ENCODE data around the gene YTHDC1.
"Not testable (repeated sequence)": the region's sequence is repeated elsewhere in the genome, so short reads cannot be mapped to it uniquely, and the experiment has no call there.

YTHDC1 gene

DNA sequence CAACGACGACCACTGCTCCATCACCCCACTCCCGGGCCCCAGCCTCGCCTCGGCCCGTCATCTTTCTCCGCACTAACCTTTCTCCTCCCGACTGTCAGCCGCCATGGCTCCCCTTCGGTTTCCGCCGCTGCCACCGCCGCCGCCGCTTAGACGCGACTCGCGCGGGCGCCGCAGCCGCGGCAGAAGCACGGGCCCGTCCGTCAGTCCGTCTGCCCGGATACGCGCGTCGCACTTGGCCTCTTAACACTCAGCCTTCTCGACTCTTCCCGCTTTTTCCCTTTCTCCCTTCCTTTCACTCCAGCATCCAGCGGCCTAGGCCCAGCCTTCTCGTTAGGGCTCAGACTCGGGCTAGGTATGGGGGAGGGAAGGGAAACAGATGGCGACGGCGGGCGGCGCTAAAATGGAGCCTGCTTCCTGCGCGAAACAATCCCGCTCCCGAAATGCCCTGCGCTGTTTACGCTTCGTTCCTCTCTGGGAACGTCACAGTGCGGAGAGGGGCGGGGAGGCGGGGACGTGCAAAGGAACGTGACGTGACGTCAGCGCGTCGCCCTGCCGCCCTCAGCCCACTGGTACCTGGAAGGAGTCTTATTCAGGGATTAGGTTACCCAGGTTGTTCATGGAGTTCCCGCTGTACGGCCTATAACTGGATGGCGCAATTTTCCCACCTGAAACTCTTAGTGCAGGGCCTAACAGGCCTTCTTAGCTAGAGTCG is at the start of gene YTHDC1:
YTHDC1 (minus strand) TSS at position 442 of the 712 bp plus-strand sequence; CDS start at position 105, 337 bp downstream.
- peak; percentile 86 for DNase-seq

DNA sequence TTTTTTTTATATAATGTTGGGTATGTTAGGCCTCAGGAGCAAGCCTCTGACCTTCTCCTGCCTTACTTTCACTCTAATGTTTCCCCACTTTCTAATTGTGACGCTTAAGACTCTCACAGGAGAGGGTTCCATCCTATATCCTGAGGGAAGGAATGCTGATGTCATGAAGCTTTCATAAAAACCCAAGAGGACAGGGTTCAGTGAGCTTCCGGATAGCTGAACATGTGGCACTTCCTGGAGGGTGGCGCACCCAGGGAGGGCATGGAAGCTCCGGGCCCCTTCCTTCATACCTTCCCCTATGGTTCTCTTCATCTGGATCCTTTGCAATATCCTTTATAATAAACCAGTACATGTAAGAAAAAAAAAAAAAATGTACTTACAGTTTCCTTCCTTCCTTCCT is 49.4 kb upstream of the YTHDC1 start:
- no peak for DNase-seq

DNA sequence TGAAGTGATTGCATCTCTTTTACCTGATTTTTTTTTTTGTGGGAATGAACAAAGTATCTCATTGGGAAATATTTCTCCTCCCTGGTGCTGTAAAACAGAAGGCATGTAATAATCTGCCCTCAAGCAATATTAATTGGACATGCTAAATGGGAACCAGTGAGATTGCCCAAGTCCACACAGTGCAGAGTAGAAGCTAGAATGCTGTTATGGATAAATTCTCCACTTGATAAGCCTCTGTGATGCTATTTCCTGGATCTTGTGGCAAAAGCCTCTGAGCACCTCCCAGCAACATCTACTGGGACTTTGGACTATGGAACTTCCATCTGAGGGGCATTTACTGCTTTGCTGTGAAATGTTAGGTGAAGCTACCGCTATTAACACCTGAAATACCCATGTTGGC is 46.9 kb upstream of the YTHDC1 start:
- no peak for DNase-seq

DNA sequence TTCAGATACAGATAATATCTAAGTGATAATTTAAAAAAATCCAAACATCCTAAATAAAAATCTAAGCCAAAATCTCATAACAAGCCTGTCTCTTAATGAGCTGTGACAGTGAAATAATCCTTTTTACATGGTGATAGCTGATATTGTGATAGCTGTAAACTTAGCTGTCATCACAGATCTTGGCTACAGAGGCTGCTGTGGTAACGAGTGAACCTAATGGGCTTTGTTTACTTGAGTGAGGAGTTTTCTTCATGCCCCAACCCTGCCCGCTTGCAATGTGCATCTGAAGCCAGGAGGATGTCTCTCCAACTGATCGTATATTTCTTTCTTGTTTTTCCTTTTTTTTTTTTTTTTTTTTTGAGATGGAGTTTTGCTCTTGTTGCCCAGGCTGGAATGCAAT is 41.5 kb upstream of the YTHDC1 start:
- DNase-seq = no peak

DNA sequence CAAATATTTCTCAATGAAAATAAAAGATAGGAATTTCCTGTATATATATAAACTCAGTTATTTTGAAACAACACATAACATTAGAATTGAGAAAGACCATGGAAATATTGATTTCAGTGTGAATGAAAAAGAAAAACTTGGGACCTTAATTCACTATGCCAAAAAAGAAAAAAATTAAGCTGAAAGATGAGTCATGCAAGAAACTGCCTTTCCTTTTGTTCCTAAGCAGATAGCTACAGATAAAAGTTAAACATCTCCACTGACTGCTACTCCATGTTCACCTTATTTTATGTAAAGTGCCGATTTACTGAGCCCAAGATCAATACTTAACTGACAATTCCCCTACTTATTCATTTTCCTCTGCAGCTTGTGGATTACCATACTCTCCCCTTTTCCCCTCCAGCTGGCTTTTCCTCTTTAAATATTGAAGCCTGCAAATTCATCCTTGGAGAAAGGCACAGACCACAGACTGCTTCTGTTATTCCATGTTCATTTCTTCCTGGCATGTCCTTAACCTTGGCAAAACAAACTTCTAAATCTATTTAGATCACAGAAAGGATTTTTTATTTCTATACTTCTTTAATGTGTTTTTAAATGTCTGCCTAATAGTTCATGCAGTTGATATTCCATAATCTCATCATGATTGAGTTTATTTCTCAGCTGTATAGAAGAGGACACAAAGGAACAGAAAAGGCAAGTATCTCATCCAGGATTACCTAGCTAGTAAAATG is 40.5 kb upstream of the YTHDC1 start:
- DNase-seq = no peak

DNA sequence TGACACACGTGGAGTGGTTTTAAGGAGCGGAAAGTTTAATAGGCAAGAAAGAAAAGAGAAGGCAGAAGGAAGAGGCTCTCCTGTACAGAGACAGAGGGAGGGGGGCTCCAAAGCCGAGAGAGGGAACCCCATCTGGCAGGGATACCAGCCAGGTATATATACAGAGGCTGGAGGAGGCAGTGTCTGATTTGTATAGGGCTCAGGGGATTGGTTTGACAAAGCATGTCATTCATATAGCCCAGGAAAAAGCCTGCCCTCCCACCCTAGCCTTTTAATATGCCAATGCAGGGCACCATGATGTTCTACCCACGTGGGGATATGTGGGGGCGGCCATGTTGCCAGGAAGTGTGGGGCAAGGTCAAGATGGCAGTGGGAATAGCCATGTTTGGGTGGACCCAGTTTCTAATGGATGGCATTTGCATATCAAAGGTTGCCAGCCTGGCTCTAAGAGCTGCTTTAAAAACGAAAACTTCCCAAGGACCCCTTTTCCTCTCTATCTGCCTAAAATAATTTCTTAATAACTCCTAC is 39.6 kb upstream of the YTHDC1 start:
- DNase-seq = not testable (repeated sequence)

DNA sequence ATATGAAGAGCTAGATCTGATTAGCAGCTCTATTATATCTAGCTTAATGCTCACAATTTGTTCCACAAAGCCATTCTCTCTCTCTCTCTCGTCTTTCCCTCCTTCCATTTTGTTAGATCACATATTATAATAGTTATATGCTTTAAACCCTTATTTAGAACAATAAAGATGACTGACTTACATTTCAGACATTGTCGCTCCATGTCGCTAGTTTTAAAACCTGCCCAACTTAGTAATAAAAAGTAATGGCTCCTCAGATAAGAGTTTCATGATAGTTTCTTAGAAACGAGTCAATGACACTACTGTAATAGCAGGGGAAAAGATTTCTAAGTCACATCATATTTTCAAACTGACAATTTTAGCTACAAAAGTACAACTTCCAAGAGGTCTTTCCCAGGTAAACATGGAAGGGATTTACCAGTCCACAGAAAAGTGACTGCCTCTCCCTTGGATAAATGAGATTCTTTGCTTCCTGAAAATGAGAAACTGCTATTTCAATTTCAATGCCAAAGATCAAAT is 38.5 kb upstream of the YTHDC1 start:
- DNase-seq = no peak

DNA sequence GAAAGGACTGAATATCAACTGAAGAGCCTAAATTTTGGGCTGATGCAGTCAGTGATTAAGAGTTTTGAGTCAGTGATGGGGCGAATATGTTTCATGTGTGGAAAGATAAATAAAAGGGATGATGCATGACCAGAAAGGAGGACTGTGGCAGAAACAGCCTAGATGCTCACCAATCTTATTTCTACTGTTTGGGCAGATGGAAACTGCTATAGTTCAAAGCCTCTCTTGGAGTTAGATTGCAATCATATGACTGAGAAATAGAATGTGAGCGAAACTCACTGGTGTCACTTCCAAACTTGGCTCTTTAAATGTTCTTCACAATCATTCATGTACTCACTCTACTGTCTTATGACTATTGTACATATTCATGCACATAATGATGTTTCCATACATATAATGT is 35.4 kb upstream of the YTHDC1 start:
- DNase-seq = no peak

DNA sequence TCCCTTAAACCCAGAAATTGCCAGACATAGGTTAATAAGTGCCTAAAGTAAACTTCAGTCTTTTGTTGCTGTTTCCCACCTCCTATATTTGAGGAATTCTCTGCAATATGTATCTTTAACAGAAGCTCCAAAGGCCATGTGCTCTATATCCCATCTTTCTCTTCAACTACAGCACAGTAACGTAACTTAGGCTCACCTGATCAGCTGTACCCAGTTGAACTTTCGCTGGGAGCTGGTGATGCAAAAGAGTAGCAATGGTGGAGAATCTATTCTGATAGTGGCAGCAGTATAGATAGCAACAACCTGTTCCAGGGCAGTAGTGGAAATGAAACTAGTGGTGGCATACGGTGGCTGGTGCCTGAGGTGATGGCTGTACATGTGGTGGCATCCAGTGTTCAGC is 33.2 kb upstream of the YTHDC1 start:
- DNase-seq = no peak

DNA sequence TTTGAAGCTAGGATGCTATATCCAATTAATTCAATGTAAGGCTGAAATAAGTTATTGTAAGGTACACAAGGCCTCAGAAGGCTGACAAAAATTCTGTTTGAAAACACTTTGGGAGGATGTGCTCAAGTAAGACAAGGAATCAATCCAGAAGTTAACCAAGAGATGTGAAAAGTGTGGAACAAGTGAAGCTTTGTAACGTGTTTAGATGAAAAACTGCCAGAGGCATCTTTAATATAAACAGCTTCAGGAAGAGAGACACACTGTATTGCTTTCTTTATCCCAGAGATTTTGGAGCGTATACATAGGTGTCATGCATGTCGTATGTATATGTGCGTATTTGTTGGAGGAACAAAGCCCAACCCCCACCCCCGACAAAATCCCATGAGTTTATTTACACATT is 28.3 kb upstream of the YTHDC1 start:
- DNase-seq = no peak

DNA sequence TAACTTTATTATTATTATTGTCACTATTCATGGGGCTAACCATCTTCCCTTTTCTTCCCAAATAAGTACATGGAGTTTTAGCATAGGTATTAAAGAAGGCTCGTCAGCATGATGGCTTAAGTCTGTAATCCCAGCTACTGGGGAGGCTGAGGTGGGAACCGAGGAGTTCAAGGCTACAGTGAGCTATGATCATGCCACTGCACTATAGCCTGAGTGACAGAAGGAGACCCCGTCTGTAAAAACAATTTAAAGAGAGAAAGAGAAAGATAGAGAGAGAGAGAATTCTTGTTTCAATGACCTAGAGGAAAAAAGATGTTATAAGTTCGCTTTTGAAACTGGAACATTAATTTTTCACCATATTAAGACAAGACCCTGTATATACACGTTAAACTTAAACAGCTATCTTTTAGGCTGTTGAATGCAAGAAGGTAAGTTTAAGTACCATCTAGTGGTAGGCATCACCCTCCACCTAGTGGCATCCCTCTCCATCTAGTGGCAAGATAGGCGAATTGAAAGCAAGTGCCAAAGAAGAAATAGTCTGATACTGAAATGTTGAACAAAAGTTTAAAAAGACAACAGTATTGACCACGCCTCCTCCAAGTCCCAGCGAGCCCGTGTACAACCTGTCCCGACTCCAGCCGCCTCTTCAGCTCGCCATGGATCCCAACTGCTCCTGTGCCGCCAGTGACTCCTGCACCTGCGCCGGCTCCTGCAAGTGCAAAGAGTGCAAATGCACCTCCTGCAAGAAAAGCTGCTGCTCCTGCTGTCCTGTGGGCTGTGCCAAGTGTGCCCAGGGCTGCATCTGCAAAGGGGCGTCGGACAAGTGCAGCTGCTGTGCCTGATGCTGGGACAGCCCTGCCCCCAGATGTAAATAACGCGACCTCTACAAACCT is 26.0 kb upstream of the YTHDC1 start:
- DNase-seq = peak; percentile 29

DNA sequence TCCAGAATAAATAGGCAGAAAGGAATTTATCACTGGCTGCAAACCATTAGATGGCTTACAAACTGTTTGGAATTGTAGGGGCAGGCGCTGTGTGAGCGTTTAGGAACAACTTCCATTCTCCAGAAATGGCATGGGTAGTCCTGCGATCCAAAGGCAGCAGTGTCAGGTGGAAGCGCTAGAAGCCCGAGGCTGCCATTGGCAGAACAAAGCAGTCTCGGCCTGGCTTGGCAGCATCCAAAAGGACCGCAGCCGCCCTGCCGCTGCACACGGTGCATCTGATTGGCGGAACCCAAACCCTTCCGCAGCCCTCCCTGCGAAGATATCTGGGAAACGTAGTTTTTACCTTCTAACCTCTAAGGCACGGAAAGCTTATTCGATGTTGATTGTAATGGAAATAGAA is 23.6 kb upstream of the YTHDC1 start:
- DNase-seq = no peak

DNA sequence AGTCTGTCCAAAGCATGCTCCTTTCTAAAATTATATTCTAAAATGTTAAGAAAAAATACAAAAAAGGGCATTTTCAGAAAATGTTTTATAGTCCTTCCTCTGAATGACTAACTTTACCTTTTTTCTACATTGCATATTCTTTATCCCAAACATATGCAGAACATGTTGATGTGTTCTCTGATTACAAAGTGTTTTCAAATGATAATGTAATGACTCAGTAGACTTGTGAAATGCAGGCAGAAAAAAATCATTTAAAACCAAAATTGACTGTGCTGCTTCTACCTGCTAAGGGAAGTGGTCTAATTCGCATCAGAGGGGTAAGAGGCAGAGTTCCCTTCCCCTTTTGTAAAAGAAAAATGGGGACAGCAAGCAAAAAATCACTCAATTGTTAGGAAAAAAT is 22.7 kb upstream of the YTHDC1 start:
- no peak for DNase-seq

DNA sequence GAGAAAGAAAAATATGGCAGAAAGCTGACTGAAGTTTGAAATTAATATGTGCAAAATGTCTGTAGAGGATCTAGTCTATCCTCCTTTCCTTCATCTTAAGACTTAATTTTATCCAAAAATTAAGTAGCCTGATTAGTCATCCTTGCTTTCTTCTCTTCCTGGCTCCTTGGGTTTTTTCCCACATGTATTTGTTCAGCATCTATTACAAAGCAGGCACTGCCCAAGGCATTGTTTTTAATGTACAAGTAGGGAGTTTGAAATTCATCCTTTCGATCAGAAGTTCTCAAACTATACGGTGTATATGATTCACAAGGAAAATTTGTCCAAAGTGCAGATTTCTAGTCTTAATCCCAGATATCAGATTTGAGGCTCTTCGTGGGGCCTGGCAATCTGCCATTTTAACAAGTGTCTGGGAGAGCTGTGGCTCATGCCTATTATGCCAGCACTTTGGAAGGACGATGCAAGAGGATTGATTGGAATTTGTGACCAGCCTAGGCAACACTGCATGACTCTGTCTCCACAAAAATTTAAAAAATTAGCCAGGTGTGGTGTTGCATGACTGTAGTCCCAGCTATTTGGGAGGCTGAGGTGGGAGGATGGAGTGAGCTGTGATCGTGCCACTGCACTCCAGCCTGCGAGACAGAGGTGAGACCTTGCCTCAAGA is 19.4 kb upstream of the YTHDC1 start:
- no peak for DNase-seq

DNA sequence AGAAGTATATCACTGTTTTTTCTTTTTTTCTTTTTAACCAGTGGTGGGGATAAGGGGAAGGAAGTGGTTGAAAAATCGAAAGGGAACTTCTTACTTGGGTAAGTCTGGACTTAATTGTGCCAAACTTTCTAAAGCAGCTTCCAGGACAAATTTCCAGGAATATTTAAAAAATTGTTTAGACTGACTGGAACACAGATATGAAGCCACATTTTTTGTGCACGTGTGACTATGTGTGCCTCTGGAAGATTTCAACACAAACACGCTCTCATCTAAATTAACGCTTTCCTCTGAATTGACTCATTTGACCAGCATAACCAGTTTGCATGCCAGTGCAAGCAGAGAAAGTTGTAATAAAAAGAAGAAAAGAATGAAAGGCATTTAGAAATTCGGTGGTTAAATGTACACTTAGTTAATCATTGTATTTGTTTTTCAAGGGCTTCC is 18.8 kb upstream of the YTHDC1 start:
- DNase-seq = no peak

DNA sequence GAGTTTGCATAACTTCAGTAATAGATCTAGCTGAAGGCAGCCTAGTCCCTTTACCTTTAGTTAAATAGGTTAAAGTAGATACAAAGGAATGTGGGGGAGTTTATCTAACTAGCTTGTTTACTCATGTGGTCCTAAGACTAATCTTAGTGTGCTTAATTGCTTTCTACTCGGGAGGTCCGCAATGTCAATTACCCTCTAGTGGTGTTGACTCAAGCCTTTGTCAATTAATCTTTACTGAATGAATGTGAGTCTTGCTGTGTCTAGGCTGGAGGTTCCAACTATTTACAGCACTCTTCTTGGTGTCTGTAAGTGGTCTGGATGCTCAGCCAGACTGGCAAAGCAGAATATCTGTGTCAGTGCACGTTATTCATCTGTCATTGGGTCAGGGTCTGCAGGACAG is 17.9 kb upstream of the YTHDC1 start:
- no peak for DNase-seq

DNA sequence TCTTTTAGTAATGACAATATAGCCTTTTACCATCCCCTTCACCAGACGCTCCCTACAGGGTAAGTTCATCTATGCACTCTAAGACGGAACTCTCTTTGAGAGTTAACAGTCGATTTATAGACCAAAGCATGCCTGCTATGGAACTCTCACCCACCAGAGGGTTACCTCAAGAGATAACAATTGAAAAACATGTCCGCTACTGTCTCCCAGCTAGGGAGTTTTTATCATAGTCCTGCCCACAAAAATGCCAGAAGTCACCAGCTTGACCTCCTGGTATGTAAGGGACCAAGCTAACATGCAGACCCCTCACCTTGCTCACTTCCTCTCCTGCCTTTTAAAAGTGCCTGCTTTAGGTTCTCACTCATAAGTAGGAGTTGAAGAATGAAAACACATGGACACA is 16.7 kb upstream of the YTHDC1 start:
- DNase-seq = no peak

DNA sequence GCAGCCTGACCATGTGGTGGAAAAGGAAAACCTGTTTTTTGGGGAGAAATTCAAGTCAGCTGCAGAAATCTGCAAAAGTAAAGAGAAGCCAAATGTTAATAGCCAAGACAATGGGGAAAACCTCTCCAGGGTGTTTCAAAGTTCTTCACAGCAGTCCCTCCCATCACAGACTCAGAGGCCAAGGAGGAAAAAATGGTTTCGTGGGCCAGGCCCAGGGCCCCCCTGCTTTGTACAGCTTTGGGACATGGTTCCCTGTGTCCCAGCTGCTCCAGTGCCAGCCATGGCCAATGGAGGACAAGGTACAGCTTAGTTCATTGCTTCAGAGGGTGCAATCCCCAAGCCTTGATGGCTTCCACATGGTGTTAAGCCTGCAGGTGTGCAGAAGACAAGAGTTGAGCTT is 15.2 kb upstream of the YTHDC1 start:
- no peak for DNase-seq

DNA sequence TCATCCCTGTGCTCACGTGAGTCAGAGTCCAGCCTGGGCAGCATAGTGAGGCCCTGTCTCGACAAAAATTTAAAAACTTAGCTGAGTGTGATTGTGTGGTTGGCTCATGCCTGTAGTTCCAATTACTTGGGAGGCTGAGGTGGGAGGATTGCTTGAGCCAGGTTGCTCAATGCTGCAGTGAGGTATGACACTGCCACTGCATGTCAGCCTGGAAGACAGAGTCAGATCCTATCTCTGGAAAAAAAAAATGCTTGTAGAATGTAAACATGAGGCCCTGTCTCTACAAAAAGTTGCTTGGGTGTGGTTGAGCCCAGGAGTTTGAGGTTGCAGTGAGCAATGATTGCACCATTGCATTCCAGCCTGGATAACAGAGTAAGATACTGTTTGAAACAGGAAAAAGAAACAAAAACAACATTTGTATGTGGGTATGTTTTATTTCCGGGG is 11.3 kb upstream of the YTHDC1 start:
- DNase-seq = no peak

DNA sequence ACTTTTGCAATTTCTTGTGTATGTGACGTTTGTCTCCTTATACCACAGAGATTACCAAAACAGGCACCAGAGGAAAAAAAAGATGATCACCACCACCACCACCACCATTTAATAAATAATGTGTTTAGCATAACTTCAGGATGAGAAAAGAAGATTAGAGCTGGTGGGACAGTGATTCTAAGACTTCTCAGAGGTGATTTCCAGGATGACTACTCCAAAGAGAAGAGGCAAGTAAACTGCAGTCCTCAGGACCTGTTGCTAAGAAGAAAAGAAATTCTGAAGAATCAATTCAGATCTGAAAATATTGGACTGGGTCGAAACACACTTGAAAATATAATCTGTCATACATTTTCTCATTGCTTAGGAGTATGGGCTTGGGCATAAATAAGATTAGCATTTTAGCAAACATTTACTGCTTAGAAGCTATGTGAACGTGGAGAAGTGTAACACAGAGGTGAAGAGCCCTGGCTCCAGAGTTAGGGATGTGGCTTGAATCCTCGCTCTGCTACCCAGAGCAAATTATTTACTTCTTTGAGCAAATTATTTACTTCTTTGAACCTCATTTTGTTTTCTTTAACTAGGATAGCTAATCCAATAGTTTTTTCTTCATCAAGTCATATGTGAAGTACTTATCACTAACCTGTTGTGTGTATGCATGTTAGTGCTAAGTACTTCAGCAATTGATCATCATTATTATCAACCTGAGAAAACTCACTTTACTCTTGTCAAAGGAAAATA is 10.5 kb upstream of the YTHDC1 start:
- no peak for DNase-seq

DNA sequence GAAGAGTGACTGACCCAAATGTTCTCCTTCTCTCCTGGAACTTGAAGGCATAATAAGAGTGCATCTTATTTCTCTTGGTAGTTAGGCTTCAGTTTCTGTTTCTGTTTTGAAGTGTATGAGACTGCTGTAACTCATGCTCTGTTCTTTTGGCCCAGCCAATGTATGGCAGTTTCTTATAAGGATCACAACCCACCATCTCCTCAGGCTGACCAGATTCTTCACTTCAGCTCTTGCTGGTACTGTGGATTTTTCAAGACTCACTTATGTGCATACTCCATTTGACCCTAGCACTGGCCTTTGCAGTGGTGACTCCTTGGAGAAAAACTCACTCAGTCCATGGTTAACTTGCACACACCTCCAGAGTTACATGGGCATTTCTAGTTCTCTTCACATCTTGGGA is 9.6 kb upstream of the YTHDC1 start:
- no peak for DNase-seq

DNA sequence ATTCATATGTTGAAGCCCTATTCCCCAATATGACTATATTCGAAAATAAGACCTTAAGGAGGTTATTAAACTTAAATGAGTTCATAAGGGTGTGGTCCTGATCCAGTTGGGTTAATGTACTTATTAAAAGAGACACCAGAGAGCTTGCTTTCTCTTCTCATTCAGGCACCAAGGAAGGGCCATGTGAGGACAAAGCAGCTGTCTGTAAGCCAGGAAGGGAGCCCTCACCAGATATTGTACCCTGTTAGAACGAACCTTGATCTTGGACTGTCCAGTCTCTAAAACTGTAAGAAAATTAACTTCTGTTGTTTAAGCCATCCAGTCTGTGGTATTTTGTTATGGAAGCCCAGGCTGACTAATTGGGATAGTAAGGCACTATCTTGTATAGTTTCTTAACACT is 9.1 kb upstream of the YTHDC1 start:
- no peak for DNase-seq
